ENCODE measurements around the gene NEK6.

The NEK6 gene

DNA sequence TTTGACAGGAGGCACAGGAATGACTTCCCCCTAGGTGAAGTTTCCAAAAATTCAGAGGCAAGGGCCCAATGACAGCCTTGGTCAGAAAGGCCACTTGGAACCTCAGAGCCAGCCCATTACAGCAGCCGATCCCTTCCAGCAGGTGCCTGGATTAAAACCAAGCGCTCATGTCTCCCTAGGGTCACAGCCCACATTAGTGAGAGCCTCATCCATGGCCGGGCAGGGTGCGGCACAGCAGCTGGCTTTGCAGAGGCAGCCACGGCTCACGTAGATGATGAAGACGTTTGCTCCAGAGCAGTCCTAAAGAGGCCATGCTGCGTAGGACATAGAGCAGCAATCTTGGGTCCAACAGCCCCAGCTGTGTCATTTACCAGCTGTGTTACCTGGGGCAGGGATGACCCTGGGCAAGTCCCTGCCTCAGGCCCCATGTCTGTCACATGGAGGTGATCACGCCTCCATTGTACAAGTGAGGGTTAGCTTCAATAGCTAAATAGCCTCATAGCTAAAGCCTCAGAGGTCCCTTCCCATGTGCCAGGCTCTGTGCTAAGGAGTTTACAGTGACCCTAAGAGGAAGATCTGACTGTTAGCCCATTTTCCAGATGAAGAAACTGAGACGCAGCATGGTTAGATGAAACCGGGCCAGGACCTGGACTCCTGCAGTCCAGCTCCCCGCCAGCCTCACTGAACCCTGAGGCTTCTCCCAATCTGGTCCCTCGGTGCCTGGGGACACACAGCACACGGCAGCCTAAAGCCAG, 39.2 kb downstream of the NEK6 start:
- DNase-seq (ENCODE audit: low spot score), result no peak

DNA sequence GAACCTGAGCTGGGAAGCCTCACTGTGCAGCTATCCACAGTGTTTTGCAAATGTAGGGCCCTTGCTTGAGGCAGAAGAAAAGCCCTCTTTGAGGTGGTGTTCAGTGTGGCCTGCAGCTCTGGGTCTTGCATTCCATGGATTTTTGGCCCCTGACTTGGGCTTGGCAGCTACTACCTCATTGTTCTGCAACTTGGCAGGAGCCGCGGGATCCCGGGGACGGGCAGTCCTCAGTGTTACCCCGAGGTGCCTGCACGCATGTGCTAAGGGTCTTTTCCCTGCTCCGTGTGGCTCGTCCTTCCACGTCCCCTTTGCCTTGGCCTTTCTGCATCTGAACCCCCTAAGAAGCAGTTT, 39.8 kb downstream of the NEK6 start:
- DNase-seq (ENCODE audit: low spot score), result no peak

DNA sequence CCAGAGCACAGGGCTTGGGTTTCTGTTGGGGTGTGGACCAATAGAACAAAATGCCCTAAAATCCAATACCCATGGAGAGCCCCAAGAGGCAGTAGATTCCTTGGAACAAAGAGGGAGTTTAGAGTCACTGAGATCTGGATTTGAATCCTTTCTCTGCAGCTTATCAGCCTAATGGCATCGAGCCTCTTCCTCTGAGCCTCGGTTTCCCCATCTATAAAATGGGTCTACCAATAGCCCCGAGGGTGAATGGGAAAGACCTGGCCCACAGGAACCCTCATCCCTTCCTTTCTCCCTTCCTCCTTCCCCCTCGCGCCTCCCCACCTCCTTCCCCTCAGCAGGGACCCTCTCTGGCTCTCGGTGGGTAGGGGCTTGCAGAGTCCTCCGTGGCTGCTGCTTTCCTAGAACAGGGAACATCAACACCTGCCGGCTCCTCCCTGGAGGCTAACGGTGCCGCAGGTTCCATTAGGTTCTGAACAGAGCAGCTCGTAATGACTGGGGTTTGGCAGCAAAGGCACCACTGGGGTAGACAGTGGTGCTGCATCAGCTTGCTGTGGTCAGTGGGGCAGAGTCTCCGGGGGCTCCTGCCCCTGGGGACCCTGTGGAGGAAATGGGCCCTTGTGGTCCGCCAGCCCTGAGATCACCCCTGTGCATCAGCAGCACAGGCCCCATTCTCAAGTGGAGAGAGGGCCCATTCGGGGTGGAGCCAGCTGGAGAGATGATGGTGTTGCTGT, 40.3 kb downstream of the NEK6 start:
- no peak for DNase-seq (ENCODE audit: low spot score)

DNA sequence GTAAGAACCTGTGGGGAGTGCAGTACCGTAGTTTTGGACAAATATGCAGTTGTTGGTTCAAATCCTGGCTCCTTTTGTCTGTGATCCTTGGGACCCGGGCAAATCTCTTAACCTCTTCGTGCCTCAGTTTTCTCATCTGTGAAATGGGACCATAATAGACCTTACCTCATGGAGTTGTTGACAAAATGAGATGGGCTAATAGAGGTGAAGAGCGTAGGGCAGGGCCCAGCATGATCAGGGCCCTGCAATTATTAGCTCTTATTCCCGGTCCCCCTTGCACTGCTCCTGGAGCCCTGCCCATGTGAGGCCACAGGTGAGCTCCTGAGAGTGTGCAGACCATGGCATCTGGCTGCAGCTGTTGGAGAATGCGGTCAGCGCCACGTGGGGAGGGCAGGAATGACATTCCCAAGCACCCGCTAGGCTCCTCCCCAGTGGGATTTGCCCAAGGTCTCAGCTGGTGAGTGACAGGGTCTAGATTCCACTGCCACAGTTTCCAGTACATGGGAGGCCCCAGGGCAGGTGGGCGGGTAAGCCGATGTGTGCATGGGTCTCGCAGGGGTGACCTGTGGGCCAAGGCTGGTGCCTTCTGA, 41.0 kb downstream of the NEK6 start:
- DNase-seq (ENCODE audit: low spot score), result no peak

DNA sequence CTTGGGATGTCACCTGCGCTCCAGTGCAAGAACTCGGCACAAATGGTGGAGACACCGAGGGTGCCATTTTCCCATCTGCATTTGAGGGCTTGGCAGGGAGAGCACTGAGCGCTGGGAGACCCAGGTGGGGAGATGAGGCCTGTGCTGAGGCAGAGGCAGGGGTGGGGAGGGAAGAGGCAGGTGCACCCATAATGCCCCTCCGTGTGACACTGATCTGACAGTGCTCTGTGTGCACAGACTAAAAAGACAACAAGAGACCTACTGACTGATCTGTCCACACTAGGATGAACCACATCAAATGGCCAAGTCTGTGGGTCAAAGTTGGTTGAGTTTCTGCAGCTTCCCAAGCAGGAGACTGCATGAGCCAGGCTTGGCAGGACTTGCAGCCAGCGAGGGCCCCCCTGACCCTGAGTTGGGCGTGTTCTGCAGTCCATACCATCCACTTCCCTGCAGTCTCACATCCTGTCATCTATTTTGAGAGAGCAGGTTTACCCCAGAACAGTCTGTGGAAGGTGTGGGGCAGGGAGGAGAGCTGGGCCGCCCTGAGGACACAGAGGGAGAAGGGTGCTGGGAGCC, 41.9 kb downstream of the NEK6 start:
- no peak for DNase-seq (ENCODE audit: low spot score)

DNA sequence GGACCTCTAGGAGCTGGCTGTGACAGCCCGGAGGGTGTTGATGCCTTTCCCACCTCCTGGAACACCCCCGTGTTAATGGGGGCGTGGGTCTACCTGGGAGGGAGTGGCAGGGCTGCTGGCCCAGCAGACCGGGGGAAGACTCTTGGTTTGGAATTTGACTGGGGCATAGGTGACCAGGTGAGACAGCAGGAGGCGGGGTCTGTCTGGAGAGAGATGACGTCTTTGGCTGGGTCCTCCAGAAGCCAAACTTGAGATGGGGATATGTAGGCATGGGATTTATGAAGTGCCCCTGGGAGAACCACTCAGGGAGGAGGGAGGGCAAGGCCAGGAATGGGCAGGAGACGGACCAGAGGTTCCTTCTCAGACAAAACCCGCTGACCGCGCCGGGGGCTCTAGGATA, 42.6 kb downstream of the NEK6 start:
- DNase-seq (ENCODE audit: low spot score), result no peak

DNA sequence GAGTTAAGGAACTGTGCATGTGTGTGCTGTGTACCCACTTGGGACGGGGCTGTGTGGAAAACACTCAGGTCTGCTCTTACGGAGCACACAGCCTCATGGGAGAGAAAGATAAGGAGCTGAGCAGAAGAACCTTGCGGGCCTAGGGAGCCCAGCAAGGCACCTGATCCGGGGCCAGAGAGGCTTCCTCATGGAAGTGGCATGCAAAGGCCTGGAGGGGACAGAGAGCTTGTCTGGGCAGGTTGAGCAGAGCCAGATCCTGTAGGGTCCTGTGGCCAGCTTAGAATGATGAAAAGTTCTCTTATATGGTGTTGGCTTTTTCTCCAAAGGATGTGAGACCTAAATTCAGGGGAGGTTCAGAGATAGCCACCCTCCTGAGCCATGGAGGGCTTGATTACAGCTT, 45.2 kb downstream of the NEK6 start:
- no peak for DNase-seq (ENCODE audit: low spot score)

DNA sequence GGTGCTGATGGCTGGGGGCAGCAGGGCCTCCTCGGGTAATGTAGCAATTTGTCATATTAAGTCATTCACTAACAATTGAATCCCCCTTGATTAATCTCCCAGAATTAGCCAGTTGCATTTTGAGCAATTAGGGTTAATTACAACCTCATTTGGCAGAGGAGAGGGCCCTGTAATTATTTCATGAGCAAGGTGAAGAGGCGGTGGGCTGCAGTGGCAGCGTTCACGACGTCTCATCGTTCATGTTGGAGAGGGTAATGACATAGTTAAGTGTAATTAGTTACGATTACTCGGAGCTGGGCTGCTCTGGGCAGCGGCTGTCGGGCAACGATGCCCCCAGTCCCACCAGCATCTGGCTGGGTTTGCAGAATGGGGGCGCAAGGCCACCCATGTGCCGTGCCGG, 46.0 kb downstream of the NEK6 start:
- DNase-seq (ENCODE audit: low spot score), result no peak

DNA sequence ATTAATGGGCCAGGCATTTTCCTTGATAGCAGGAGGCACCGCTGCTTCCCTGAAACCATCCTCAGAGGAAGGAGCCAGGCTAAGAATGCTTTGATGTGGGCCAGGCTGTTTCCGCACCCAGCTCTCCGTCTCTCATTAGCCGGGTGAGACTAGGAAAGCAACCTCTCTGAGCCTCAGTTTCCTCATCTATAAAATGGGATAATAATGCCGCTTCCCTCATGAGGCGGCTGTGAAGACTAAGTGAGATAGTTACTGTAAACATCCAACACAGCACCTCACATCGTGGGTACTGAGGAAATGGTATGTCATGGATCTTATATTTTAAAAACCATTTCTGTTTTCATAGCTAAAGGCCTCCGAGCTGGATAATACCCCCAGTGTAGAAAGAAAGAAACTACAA, 46.5 kb downstream of the NEK6 start:
- no peak for DNase-seq (ENCODE audit: low spot score)

DNA sequence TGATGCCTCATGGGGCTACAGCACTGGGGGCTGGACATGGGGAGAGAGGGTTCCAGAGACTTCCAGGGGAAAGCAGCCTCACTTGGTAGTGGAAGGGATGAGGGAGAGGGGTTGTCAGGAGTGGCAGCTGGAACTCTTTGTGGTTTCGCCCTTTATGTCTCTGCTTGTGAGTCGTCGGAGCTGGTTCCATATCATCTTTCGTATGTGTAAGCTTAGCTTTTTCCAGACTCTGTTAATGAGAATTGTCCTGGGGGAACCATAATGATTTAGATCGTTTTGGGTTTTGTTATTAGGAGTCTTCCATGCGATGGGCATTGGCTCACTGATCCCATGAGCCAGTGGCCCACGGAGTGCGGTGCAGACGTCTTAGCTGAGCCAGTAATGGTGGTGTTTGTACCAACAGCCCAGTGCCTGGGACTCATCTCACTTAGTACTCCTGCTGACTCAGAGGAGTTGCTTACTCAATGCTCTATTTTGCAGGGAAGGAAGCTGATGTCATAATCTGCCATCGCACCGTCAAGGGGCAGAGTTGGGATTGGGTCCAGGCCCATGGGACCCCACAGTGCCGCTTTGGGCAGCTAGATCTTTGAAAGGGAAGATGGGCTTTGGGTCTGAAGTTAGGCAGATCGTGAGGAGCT, 48.5 kb downstream of the NEK6 start:
- DNase-seq (ENCODE audit: low spot score), result no peak

DNA sequence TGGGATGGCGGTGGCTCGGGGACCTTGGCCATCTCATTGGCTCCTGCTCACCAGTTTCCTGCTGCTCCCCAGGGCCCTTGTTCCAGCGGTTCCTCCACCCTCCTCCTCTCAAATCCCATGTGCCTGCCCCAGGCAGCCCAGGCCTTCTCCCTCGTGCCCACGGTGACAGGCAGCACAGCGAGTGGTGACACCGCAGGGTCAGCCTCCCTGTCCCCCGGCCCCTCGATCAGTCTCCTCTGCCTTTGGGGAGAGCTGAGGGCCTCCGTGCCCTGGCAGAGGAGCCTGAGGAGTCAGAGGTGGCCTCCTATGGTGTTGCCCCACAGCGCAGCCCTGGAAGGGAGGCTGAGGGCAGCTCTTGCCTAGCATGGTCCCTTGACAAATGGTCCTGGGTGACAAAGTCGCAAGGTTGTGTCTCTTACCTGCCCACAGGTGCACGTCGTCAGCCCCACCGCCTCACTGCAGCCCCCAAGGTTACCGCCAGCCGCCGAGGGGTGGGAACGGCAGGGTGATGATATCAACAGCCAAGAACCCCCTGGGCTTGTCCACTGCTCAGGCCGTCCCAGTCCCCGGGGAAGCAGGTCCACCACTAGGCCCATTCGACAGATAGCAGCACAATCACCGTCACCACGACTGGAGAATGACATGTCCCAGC, 49.8 kb downstream of the NEK6 start:
- no peak for DNase-seq (ENCODE audit: low spot score)

DNA sequence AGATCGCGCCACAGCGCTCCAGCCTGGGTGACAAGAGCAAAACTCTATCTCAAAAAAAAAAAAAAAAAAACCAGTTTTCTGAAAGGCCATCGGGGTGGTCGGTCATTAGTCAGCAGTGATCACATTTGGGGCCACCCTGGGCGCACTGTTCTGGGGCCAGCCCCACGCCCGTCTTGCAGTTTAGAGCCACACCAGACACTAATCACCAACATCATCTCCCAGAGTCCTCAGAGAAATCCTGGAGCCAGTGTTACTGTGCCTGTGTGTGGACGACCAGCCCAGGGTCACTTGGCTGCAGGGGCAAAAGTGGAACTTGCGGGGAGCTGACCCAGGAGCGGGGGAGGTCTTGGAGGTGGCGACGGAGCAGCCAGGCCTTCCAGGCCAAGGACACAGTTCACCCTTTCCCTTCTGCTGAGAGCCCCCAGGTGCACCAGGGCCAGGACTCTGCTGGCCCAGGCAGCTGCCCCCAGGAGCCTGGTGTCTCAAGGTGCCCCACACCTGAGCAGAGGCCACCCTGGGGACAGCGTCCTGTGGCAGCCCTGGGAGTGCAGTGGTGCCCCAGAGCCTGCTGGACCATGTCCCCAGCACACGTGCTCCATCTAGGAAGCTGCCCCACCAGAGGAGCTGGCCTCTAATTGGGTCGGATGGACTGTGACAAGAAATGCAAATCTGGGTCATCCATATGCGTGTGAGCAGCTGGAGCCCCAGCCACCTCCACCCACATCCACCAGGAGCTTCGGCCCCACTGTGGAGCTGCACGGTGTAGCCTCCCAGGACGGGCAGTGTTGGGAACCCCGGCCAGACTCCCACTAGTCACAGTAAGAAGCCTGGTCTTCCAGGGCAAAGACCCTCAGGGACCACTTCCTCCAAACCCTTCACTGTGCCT, 51.1 kb downstream of the NEK6 start:
- DNase-seq (ENCODE audit: low spot score), result no peak

DNA sequence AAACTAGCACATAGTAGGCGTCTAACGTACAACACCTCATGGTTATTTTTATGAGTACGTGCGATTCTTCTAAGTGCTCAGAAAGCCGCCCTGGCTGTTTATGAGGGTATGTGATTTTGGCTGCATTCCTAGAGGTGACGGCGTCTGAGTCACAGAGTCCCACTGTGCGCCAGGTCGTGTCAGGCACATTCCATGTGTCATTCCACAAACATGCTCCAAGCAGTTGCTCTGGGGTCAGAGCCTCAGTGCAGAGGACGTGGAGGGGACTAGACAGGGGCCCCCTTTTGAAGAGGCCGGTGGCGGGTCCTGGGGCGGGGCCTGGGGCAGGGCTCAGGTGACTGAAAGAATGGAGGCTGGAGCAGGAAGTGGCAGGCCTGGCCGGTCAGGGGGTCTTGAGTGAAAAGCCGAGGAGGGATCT, 51.9 kb downstream of the NEK6 start:
- DNase-seq (ENCODE audit: low spot score), result no peak

DNA sequence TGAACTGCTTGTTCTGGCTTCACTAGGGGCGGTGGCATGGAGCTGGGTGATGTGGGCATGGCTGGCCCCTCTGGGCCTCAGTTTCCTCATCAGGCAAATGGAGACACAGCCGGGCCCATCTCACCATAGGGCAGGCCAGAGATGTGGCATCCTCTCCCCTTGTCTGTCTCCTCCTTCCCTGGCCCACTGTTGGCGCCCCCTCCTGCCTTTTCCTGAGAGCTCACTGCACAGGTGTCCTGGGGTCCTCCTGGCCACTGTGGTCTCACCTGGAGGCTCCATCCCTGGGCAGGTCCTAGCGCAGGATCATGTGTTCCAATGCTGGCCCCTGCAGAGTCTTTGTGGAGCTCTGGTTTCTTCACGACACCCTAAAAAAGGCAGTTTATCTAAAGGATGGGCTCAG, 53.5 kb downstream of the NEK6 start:
- DNase-seq (ENCODE audit: low spot score), result no peak

DNA sequence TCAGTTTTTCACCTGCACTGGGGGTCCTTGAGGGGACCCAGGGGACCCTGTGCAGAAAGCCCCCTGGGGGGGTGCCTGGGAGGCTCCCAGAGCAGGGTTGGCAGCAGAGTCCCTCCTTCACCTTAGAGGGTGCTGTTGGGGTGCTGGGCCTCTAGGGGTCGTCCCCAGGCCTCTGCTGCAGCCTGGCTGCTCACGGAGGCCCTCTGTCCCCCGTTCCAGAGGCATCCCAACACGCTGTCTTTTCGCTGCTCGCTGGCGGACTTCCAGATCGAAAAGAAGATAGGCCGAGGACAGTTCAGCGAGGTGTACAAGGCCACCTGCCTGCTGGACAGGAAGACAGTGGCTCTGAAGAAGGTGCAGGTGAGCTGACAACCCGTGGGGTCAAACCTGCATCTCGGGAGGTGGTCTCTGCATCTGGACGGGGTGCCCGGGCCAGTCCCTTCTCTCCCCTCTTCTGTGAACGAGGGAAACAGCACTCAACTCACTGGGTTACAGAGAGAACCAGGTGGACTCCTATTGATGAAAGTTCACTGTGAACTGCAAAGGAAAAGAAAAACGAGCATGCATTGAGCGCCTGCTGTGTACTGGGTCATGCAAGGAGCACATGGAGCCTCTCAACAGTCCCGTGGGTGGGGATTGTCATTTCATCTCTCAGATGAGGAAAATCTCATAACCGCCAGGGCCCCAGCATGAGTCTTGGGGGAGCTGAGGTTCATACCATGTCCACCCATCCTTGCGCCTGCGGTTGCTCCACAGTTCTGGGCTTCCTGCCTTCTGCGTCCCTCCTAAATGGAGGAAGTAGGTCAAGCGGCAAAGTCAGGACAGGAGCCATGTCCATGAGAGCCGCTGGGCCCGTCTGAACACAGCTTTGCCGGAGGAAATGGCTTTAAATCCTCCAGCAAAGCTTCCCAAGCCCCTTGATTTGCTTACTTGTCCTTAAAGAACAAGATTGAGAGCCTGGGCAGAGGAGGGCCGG, 54.8 kb downstream of the NEK6 start:
- peak; percentile 45 for DNase-seq (ENCODE audit: low spot score)

DNA sequence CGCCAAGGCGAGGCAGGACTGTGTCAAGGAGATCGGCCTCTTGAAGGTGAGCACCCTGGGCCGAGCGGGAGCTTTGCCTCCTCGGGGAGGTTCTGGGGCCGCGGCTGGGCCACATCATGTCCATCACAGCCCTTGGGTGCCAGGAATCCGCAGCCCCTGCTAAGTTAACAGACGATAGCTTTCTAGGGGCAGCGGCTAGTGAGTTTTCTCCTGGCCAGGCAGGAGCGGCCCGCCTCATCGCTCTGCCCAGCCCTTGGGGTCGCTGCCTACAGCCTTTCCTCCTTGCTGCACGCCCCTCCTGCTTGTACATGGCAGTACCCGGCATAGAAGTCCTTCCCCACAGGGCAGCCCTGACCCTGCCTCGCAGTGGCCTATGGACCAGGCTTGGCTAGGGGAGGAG, 56.2 kb downstream of the NEK6 start:
- no peak for DNase-seq (ENCODE audit: low spot score)

DNA sequence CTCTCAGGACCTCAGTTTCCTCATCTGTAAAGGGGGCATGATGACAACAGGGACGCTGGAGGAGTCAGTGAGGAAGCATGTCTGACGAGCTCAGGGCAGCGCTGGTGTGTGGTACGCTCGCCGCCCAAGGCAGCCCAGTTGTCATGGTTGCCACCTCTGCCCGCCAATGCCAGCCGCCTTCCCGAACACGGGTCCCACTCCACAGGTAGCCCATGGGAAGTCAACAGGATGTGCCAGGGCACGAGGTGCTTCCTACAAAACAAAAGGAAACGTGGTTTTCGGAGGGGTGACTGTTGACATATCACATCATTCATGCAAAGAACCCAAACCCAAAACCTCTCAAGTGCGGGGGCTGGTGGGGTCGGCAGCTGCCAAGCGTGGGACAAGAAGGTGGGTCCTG, 58.1 kb downstream of the NEK6 start:
- DNase-seq (ENCODE audit: low spot score), result no peak

DNA sequence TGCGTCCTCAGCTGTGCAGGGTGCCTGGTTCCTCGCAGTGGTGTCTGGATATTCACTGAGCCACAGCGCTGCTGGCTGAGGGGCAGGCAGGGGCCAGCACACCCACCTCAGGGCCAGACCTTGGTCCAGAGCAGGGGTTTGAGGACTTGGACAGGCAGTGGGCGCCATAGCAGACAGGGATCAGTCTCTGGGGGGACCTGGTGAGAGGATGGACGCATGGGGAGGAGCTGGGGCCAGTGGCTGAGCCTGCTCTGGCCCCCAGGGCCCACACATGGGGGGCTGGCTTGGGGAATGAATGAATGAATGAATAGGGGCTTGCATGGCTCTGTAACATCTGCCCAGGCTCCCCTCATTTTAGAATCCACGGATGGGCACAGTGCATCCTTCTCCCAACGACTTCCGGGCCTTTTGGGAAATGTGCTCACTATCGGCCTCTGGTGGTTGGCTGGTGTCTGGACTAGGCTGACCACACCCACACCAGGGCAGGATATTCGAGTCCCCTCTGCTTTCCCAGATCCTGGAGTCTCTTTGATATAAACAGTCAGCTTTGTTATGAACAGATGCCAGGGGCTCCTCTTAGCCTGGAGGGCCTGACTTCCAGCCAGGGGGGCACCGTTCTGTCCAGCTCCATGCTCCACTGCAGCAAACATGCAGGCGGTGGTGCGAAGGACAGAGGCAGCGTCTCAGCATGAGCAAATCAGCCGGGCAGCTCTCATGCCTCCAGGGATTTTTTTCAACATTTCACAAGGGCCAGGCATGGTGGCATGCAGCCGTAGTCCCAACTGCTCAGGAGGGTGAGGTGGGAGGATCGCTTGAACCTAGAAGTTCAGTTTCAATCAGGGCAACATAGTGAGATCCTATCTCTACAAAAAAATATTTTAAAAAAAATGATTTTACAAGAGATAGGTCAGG, 62.6 kb downstream of the NEK6 start:
- peak; percentile 69 for DNase-seq (ENCODE audit: low spot score)
